HepG2 (cell line): ENCODE data around the gene NIFK. TPM values are rescaled to one million over a fixed set of nuclear protein-coding genes. Genes with fewer than 3 reads are reported as not detected.
"Not testable (repeated sequence)": the region's sequence is repeated elsewhere in the genome, so short reads cannot be mapped to it uniquely, and the experiment has no call there.

Source experiments
- ATAC-seq: fragments of 200-7000 bp; cut with Tn5 transposase; 3 replicates; pipeline ENCODE4 v1.9.1; 2020; ENCODE audit warnings: mild to moderate bottlenecking, moderate library complexity
- BruUV-seq: library from RNA; stranded (reverse); fragments of 400-500 nt; replicated peaks from 2 replicates; lab custom pipeline; 2021; lab: Mats Ljungman, UMichigan
- CTCF ChIA-PET: fragments of 300-600 bp; formaldehyde crosslinking; extraction: SDS; loops from one replicate; lab custom pipeline; 2021; ENCODE audit warnings: low total read pairs, inconsistent platforms, low intra/inter-chr PET ratio; lab: Yijun Ruan, JAX
- POLR2A ChIA-PET: fragments of 350-600 bp; sonication (Branson Sonifier 250); formaldehyde crosslinking; loops from one replicate; lab custom pipeline; 2020; ENCODE audit warnings: antibody characterized with exemption, inconsistent platforms; lab: Yijun Ruan, JAX
- DNase-seq: peaks from one replicate; pipeline ENCODE4 v3.0.0-alpha.2; 2015; ENCODE audit warnings: low spot score
- FAIRE-seq: peaks from 3 replicates; lab custom pipeline; 2011; peaks lifted over from hg19 to GRCh38; lab: Jason Lieb, UNC
- H2AFZ ChIP-seq: one replicate; pipeline ENCODE4 v1.6.1; 2011; ENCODE audit warnings: low read length, inconsistent platforms
- H3K27ac ChIP-seq: fragments of 300-600 bp; 3 replicates; pipeline ENCODE4 v1.8.0; 2011; ENCODE audit warnings: mixed run types, mild to moderate bottlenecking, mixed read lengths, low read length, inconsistent platforms; ENCODE audit not compliant: insufficient read depth; ENCODE audit errors: extremely low read length
- H3K27me3 ChIP-seq, 2 experiments: fragments of 200-600 bp in 1 of 2; 2 replicates in 1 of 2; 3 replicates in 1 of 2; pipeline versions ENCODE4 v1.6.0 to v1.8.0; 2011; ENCODE audit warnings: low read length in 2 of 2, mild to moderate bottlenecking in 2 of 2, moderate library complexity in 2 of 2, inconsistent platforms in 1 of 2; ENCODE audit not compliant: insufficient read depth in 2 of 2, control insufficient read depth in 1 of 2
- H3K36me3 ChIP-seq, 2 experiments: fragments of 200-600 bp in 1 of 2; replicated peaks in 1 of 2; 2 replicates in 1 of 2; 3 replicates in 1 of 2; pipeline versions ENCODE4 v1.5.1 to v1.8.0; 2011; ENCODE audit warnings: low read length in 2 of 2, inconsistent platforms in 1 of 2; ENCODE audit not compliant: insufficient read depth in 2 of 2, control insufficient read depth in 1 of 2
- H3K4me1 ChIP-seq: 2 replicates; pipeline ENCODE4 v1.5.1; 2012; ENCODE audit warnings: low read length, inconsistent platforms; ENCODE audit not compliant: insufficient read depth
- H3K4me2 ChIP-seq: 2 replicates; pipeline ENCODE4 v1.6.0; 2011; ENCODE audit warnings: low read depth, low read length, inconsistent platforms
- H3K4me3 ChIP-seq, 3 experiments: fragments of 200-600 bp in 1 of 3; sonication (generic), shearing (Covaris generic) in 1 of 3; replicated peaks in 1 of 3; 2 replicates each; pipeline ENCODE4 v1.5.1; 2011 to 2016; ENCODE audit warnings: low read length in 3 of 3, inconsistent platforms in 2 of 3, low read depth in 2 of 3, mild to moderate bottlenecking in 2 of 3, control low read depth in 1 of 3, mixed read lengths in 1 of 3; ENCODE audit not compliant: insufficient read depth in 1 of 3
- H3K79me2 ChIP-seq: one replicate; pipeline ENCODE4 v1.6.1; 2011; ENCODE audit warnings: low read length, inconsistent platforms; ENCODE audit not compliant: insufficient read depth
- H3K9ac ChIP-seq: 2 replicates; pipeline ENCODE4 v1.6.0; 2011; ENCODE audit warnings: mild to moderate bottlenecking, low read depth, low read length, inconsistent platforms; ENCODE audit not compliant: insufficient read depth
- H3K9me3 ChIP-seq: 2 replicates; pipeline ENCODE4 v1.5.1; 2012; ENCODE audit warnings: mild to moderate bottlenecking, low read length
- H4K20me1 ChIP-seq: 2 replicates; pipeline ENCODE4 v1.6.0; 2011; ENCODE audit warnings: inconsistent platforms, mild to moderate bottlenecking, low read length, moderate library complexity; ENCODE audit not compliant: insufficient read depth
- BCL6 ChIP-seq: IDR thresholded peaks from 2 replicates; pipeline ENCODE4 v1.6.1; 2016; ENCODE audit warnings: missing genetic modification reagents, missing compliant biosample characterization
- ELF4 ChIP-seq: sonication (generic); formaldehyde crosslinking; IDR thresholded peaks from 2 replicates; pipeline ENCODE4 v1.5.0; 2020; ENCODE audit warnings: missing genetic modification reagents, mild to moderate bottlenecking, moderate library complexity, borderline replicate concordance
- JARID2 ChIP-seq: sonication (generic); formaldehyde crosslinking; IDR thresholded peaks from 2 replicates; pipeline ENCODE4 v1.8.1; 2023; ENCODE audit warnings: missing genetic modification reagents, inconsistent platforms; ENCODE audit not compliant: insufficient replicate concordance
- MAF1 ChIP-seq: sonication (generic); formaldehyde crosslinking; IDR thresholded peaks from 2 replicates; pipeline ENCODE4 v1.5.0; 2020; ENCODE audit warnings: missing genetic modification reagents, borderline replicate concordance
- MAFG ChIP-seq: sonication (generic); formaldehyde crosslinking; IDR thresholded peaks from 2 replicates; pipeline ENCODE4 v1.5.1; 2020; ENCODE audit warnings: mild to moderate bottlenecking, missing genetic modification reagents
- SCMH1 ChIP-seq: sonication (generic); formaldehyde crosslinking; IDR thresholded peaks from 2 replicates; pipeline ENCODE4 v1.9.0; 2021; ENCODE audit warnings: missing genetic modification reagents, mild to moderate bottlenecking, borderline replicate concordance
- TEAD3 ChIP-seq: optimal IDR thresholded peaks from 2 replicates; pipeline ENCODE3; 2016; ENCODE audit warnings: borderline replicate concordance
- TP53 ChIP-seq: sonication (generic); formaldehyde crosslinking; conservative IDR thresholded peaks from 2 replicates; pipeline ENCODE4 v1.4.0; 2020; ENCODE audit warnings: missing genetic modification reagents
- ZBTB42 ChIP-seq: sonication (generic); formaldehyde crosslinking; IDR thresholded peaks from 2 replicates; pipeline ENCODE4 v1.5.0; 2020; ENCODE audit warnings: mild to moderate bottlenecking, missing genetic modification reagents
- ZNF143 ChIP-seq: sonication (generic); formaldehyde crosslinking; IDR thresholded peaks from 2 replicates; pipeline ENCODE4 v1.4.0; 2020; ENCODE audit warnings: missing genetic modification reagents
- ZNF24 ChIP-seq: fragments of 450-650 bp; IDR thresholded peaks from 2 replicates; pipeline ENCODE4 v1.6.1; 2017; ENCODE audit warnings: antibody characterized with exemption, mild to moderate bottlenecking
- ZNF780A ChIP-seq: sonication (generic); formaldehyde crosslinking; IDR thresholded peaks from 2 replicates; pipeline ENCODE4 v1.8.0; 2022; ENCODE audit warnings: mild to moderate bottlenecking, missing genetic modification reagents, moderate library complexity
- WGBS: methylation state at CpG from one replicate; pipeline ENCODE4 v1.1.6; 2017; ENCODE audit warnings: low lambda C conversion rate; 5-methylcytosine and 5-hydroxymethylcytosine counted together
- in situ Hi-C: cut with HindIII; loops from 2 replicates; pipeline ENCODE4 v1.10.0; 2017; ENCODE audit warnings: low pct_unique_long_range_greater_than_20kb; ENCODE audit not compliant: extremely low pct_ligation_motif_present
- intact Hi-C: fragments of 100-400 bp; cut with micrococcal nuclease; formaldehyde crosslinking; loops from one replicate; pipeline ENCODE4 v1.10.0; 2022; ENCODE audit not compliant: unreplicated experiment
- polyA plus RNA-seq, 8 experiments: library from polyadenylated mRNA; depleted of rRNA in 3 of 8; stranded (reverse) in 7 of 8; unstranded in 1 of 8; fragments of >200 nt; fragmentation: Illumina TruSeq in 4 of 8; extraction: Trizol in 4 of 8; gene quantifications; 2 replicates each; pipeline versions ENCODE4 v1.2.1 to v1.2.3, GENCODE V29; 2011 to 2016; ENCODE audit warnings: low read depth in 4 of 8, missing spikeins in 1 of 8, mixed read lengths in 1 of 8; ENCODE audit not compliant: insufficient read depth in 1 of 8
- total RNA-seq, 5 experiments: library from RNA; depleted of rRNA; stranded (reverse); fragments of >200 nt; fragmentation: Illumina TruSeq; extraction: Trizol; gene quantifications; 2 replicates each; pipeline ENCODE4 v1.2.3, GENCODE V29; 2016; ENCODE audit warnings: low read depth in 1 of 5
- TF ChIP-seq, protein P1 (sequence below): fragments of 450-650 bp; IDR thresholded peaks from 2 replicates; pipeline ENCODE4 v1.6.1; 2016
- TF ChIP-seq, protein P2 (sequence below): IDR thresholded peaks from 2 replicates; pipeline ENCODE4 v1.6.1; 2016; ENCODE audit warnings: low read depth, control low read depth
- TF ChIP-seq, protein P3 (sequence below): IDR thresholded peaks from 2 replicates; pipeline ENCODE4 v1.6.1; 2016

The NIFK gene
- total and polyA plus RNA-seq, 2 of the 13 experiments (the other 11 are each of a cell fraction or from before 2014, with no cell fraction given) = 19.6 to 105 TPM

DNA sequence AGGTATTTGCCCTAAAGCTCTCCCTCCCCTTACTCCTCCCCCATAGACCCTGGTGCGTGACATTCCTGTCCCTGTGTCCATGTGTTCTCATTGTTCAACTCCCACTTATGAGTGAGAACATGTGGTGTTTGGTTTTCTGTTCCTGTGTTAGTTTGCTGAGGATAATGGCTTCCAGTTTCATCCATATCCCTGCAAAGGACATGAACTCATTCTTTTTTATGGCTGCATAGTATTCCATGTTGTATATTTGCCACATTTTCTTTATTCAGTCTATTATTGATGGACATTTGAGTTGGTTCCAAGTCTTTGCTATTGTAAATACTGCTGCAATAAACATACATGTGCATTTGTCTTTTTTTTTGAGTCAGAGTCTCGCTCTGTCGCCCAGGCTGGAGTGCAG, 46.1 kb downstream of the NIFK start:
- H2AFZ ChIP-seq, H3K9ac ChIP-seq, H3K27ac ChIP-seq, DNase-seq, FAIRE-seq, CTCF ChIA-PET, ATAC-seq, H3K4me2 ChIP-seq, H3K36me3 ChIP-seq, H3K4me3 ChIP-seq, H3K9me3 ChIP-seq, H3K27me3 ChIP-seq, intact Hi-C loops, BruUV-seq, H3K79me2 ChIP-seq, H4K20me1 ChIP-seq, in situ Hi-C loops: not testable (repeated sequence)
- peaks cover 21% of the 10 kb centered on the region for H3K4me1 ChIP-seq
- WGBS = 80% methylated on average over 3 of the region's 3 CpGs
- TF ChIP-seq, protein P1, sequence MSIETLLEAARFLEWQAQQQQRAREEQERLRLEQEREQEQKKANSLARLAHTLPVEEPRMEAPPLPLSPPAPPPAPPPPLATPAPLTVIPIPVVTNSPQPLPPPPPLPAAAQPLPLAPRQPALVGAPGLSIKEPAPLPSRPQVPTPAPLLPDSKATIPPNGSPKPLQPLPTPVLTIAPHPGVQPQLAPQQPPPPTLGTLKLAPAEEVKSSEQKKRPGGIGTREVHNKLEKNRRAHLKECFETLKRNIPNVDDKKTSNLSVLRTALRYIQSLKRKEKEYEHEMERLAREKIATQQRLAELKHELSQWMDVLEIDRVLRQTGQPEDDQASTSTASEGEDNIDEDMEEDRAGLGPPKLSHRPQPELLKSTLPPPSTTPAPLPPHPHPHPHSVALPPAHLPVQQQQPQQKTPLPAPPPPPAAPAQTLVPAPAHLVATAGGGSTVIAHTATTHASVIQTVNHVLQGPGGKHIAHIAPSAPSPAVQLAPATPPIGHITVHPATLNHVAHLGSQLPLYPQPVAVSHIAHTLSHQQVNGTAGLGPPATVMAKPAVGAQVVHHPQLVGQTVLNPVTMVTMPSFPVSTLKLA = peak; percentile 20; the same call in 1 of the 2 replicates
- POLR2A ChIA-PET = interaction anchor here (1.6 kb wide), 1 partner anchor 9 kb away, joined by 5 read pairs; no protein-coding TSS in a partner anchor

DNA sequence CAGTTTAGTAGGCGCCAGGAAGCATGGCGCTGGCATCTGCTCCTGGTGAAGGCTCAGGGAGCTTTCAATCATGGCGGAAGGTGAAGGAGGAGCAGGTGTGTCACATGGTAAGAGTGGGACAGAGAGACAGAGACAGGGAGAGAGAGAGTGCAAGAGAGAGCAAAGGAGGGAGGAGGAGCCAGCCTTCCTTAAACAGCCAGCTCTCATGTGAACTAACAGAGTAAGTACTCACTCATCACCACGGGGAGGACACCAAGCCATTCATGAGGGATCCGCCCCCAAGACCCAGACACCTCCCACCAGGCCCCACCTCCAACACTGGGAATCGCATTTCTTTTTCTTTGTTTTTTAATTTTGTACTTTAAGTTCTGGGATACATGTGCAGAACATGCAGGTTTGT, 46.6 kb downstream of the NIFK start:
- peak; percentile 52 for ATAC-seq
- no peak for FAIRE-seq

More for the DNA sequence above, 46.6 kb downstream of the NIFK start:
- TF ChIP-seq SCMH1 (CRISPR knock-in tag) (no peak), MAFG (CRISPR knock-in tag) (no peak), ELF4 (no peak), JARID2 (CRISPR knock-in tag) (no peak), ZNF24 (no peak), ZBTB42 (CRISPR knock-in tag) (no peak), ZNF780A (CRISPR knock-in tag) (no peak), MAF1 (CRISPR knock-in tag) (no peak), TEAD3 (CRISPR knock-in tag) (no peak), BCL6 (no peak), ZNF143 (CRISPR knock-in tag) (no peak), TP53 (CRISPR knock-in tag) (no peak)
- TF ChIP-seq, protein P2, sequence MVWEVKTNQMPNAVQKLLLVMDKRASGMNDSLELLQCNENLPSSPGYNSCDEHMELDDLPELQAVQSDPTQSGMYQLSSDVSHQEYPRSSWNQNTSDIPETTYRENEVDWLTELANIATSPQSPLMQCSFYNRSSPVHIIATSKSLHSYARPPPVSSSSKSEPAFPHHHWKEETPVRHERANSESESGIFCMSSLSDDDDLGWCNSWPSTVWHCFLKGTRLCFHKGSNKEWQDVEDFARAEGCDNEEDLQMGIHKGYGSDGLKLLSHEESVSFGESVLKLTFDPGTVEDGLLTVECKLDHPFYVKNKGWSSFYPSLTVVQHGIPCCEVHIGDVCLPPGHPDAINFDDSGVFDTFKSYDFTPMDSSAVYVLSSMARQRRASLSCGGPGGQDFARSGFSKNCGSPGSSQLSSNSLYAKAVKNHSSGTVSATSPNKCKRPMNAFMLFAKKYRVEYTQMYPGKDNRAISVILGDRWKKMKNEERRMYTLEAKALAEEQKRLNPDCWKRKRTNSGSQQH (CRISPR knock-in tag) = no peak
- TF ChIP-seq, protein P3, sequence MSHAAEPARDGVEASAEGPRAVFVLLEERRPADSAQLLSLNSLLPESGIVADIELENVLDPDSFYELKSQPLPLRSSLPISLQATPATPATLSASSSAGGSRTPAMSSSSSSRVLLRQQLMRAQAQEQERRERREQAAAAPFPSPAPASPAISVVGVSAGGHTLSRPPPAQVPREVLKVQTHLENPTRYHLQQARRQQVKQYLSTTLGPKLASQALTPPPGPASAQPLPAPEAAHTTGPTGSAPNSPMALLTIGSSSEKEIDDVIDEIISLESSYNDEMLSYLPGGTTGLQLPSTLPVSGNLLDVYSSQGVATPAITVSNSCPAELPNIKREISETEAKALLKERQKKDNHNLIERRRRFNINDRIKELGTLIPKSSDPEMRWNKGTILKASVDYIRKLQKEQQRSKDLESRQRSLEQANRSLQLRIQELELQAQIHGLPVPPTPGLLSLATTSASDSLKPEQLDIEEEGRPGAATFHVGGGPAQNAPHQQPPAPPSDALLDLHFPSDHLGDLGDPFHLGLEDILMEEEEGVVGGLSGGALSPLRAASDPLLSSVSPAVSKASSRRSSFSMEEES (CRISPR knock-in tag) = no peak
- WGBS = 62% methylated on average over 6 of the region's 6 CpGs
- no TSS peak for BruUV-seq
- no peaks in the 10 kb centered on the region for H3K36me3 ChIP-seq
- no peak overlapping the region for H3K4me2 ChIP-seq
- H3K27me3 ChIP-seq = no peaks in the 10 kb centered on the region
- H4K20me1 ChIP-seq = no peaks in the 10 kb centered on the region
- H3K9me3 ChIP-seq = no peaks in the 10 kb centered on the region
- H3K79me2 ChIP-seq = no peaks in the 10 kb centered on the region
- no peak overlapping the region for H3K27ac ChIP-seq
- no peak overlapping the region for H3K4me3 ChIP-seq
- ChIA-PET CTCF (interaction anchor here (1.3 kb wide), 1 partner anchor 159 kb away, joined by 7 read pairs; the partner anchor contains the start of gene RNU4ATAC), POLR2A (interaction anchor here (1.4 to 1.6 kb wide), 2 partner anchors 9 to 159 kb away, joined by 5 to 9 read pairs; partner anchors contain the start of gene RNU4ATAC)
- in situ Hi-C loops (no loop called here), intact Hi-C loops (no loop called here)
- no peak overlapping the region for H3K9ac ChIP-seq
- DNase-seq = no peak
- peaks cover 26% of the 10 kb centered on the region for H3K4me1 ChIP-seq
- no peak overlapping the region for H2AFZ ChIP-seq
